A549 treated with DMSO at 1 μM for 4 hours (cell line): Measurements from ENCODE around the gene CNTNAP3B. TPM values are rescaled to one million over a fixed set of nuclear protein-coding genes. Genes with fewer than 3 reads are reported as not detected.

Experiments
- total RNA-seq: library from RNA; stranded (reverse); fragments of 200-300 nt; extraction: Qiagen RNA extraction; gene quantifications from 5 replicates; pipeline ENCODE4 v1.2.3, GENCODE V29; 2022; ENCODE audit warnings: low read depth

Gene CNTNAP3B
- total RNA-seq = 14.0 to 19.7 TPM (median 17.4 TPM) in 5 replicates

GRCh38 chr9:42129073-42129729 is at the start of gene CNTNAP3B:
TSS of gene CNTNAP3B (minus strand) at chr9:42129426. CDS start at chr9:42129094, 332 bp downstream.

Other genes with a start within 250 kb of the CNTNAP3B start
- gene SPATA31A6, start 54.2 kb upstream of the CNTNAP3B start, total RNA-seq = not detected in 5 replicates